ENCODE data around the gene GNB1L. TPM values are rescaled to one million over a fixed set of nuclear protein-coding genes. Genes with fewer than 3 reads are reported as not detected.

Gene GNB1L
- total and polyA plus RNA-seq, 2 of the 13 experiments (the other 11 are each of a cell fraction or from before 2014, with no cell fraction given), result 2.5 to 7.4 TPM

DNA sequence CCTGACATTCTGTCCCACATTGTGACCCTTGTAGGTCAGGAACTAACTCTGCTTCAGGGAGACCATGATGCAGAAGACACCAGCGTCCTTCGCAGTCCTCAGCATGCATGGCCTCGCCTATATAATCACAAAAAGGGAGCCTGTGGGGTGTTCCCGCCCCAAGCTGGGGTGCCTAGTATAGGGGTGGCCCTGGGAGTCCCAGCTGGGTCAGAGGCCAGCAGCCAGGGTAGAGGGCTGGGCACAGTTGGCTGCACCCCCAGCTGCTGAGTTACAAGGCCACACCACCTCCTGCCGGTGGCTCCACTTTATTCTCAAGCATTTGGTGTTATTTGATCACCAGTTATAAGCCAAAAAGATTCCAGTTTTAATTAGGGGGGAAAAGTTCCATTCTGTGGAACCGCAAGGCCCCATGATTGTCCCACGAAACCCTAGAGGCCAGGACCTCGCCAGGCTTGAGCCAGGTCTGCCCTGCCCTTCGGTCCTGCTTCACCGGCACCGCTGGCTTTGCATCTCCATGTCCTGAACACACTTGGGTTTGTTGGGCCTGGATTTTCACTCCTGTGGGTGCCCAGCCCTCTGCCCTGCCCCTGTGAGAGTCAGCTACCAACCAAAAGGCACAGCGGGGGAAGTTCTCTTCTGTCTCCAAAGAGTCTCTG lies 15.0 kb upstream of the GNB1L start:
- no peaks in the 10 kb centered on the region for H4K20me1 ChIP-seq (ENCODE audit: insufficient read depth, low read length)
- no peaks in the 10 kb centered on the region for H3K27me3 ChIP-seq (ENCODE audit: control insufficient read depth in 1 of 2, insufficient read depth in 2 of 2, low read length in 2 of 2)
- H2AFZ ChIP-seq (ENCODE audit: low read length), result no peak overlapping the region
- 93% methylated on average over 7 of the region's 12 CpGs for WGBS (ENCODE audit: low lambda C conversion rate)
- POLR2A ChIA-PET, result no interaction called here
- H3K27ac ChIP-seq (ENCODE audit: extremely low read length, insufficient read depth, low read length), result no peak overlapping the region
- no peak for TF ChIP-seq ZNF17 (CRISPR knock-in tag; IDR thresholded peaks at IDR 0.05)
- TF ChIP-seq AGO2 (optimal IDR thresholded peaks at IDR 0.05; ENCODE audit: low read depth, low read length), result peak; percentile 2
- TF ChIP-seq, protein P1, sequence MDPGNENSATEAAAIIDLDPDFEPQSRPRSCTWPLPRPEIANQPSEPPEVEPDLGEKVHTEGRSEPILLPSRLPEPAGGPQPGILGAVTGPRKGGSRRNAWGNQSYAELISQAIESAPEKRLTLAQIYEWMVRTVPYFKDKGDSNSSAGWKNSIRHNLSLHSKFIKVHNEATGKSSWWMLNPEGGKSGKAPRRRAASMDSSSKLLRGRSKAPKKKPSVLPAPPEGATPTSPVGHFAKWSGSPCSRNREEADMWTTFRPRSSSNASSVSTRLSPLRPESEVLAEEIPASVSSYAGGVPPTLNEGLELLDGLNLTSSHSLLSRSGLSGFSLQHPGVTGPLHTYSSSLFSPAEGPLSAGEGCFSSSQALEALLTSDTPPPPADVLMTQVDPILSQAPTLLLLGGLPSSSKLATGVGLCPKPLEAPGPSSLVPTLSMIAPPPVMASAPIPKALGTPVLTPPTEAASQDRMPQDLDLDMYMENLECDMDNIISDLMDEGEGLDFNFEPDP (CRISPR knock-in tag; conservative IDR thresholded peaks at IDR 0.05), result 0 out of 2 replicates have a peak, but pooled peaks have one; percentile 37
- H3K4me1 ChIP-seq (ENCODE audit: insufficient read depth, low read length), result peaks cover 31% of the 10 kb centered on the region
- no peaks in the 10 kb centered on the region for H3K79me2 ChIP-seq (ENCODE audit: insufficient read depth, low read length)
- ATAC-seq (no peak), DNase-seq (ENCODE audit: low spot score) (no peak), FAIRE-seq (no peak)
- no TSS peak for BruUV-seq (replicated peaks)
- H3K36me3 ChIP-seq (replicated peaks in 1 of 2; ENCODE audit: control insufficient read depth in 1 of 2, insufficient read depth in 2 of 2, low read length in 2 of 2), result no peaks in the 10 kb centered on the region
- CTCF ChIA-PET (ENCODE audit: low intra/inter-chr PET ratio, low total read pairs), result no interaction called here
- H3K4me3 ChIP-seq (replicated peaks in 1 of 3; ENCODE audit: insufficient read depth in 1 of 3, low read depth in 2 of 3, low read length in 3 of 3), result no peak overlapping the region; a peak in 1 of 6 replicates
- in situ Hi-C loops (cut with HindIII; ENCODE audit: extremely low pct_ligation_motif_present, low pct_unique_long_range_greater_than_20kb), result no loop called here
- H3K9me3 ChIP-seq (ENCODE audit: low read length), result no peaks in the 10 kb centered on the region
- intact Hi-C loops (cut with micrococcal nuclease; ENCODE audit: unreplicated experiment), result no loop called here
- no peak overlapping the region for H3K9ac ChIP-seq (ENCODE audit: insufficient read depth, low read depth, low read length)
- H3K4me2 ChIP-seq (ENCODE audit: low read depth, low read length), result peak overlapping the region; percentile 10

DNA sequence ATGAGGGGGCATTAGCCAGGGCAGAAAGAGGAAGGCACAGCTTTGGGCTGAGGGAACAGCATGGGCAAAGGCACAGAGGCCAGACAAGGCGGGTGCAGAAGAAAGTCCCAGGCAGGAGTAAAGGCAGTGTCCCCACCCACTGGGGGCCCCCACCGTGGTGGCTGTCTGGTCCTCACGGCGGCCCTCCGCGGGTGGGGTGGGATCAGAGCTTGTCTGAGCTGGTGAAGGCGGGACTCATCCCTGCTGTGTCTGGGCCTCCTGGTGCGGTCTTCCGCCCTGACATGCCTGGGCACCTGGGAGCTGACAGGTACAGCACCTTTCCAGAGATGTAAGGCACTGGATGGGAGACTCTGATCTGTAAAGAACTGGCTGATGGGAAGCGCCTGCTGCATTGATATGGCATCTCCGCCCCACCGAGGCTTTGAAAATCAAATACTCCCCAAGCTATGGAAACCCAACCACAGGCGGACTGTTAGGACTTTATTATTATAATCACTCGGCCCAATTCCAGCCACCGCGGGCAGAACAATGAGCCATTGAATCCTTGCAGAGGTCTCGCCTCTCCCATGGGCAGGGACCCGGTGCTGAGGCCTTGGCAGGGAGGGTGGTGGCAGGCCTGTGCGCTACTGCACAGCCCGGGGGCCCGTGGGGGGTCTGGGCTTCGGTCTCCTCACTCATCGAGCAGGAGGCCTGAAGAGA lies 14.2 kb upstream of the GNB1L start:
- H4K20me1 ChIP-seq (ENCODE audit: insufficient read depth, low read length), result no peaks in the 10 kb centered on the region
- H3K4me3 ChIP-seq (replicated peaks in 1 of 3; ENCODE audit: insufficient read depth in 1 of 3, low read depth in 2 of 3, low read length in 3 of 3), result no peak overlapping the region
- no TSS peak for BruUV-seq (replicated peaks)
- no peaks in the 10 kb centered on the region for H3K27me3 ChIP-seq (ENCODE audit: control insufficient read depth in 1 of 2, insufficient read depth in 2 of 2, low read length in 2 of 2)
- 20% methylated on average over 1 of the region's 23 CpGs for WGBS (ENCODE audit: low lambda C conversion rate)
- no peak for FAIRE-seq
- ChIA-PET POLR2A (interaction anchor here (1.1 kb wide), 1 partner anchor 13 kb away, joined by 3 read pairs; no protein-coding TSS in a partner anchor), CTCF (ENCODE audit: low intra/inter-chr PET ratio, low total read pairs) (no interaction called here)
- no peak overlapping the region for H2AFZ ChIP-seq (ENCODE audit: low read length)
- peaks cover 31% of the 10 kb centered on the region for H3K4me1 ChIP-seq (ENCODE audit: insufficient read depth, low read length)
- DNase-seq (ENCODE audit: low spot score), result no peak
- no peaks in the 10 kb centered on the region for H3K79me2 ChIP-seq (ENCODE audit: insufficient read depth, low read length)
- no peaks in the 10 kb centered on the region for H3K9me3 ChIP-seq (ENCODE audit: low read length)
- no peak overlapping the region for H3K4me2 ChIP-seq (ENCODE audit: low read depth, low read length)
- intact Hi-C loops (cut with micrococcal nuclease; ENCODE audit: unreplicated experiment) (no loop called here), in situ Hi-C loops (cut with HindIII; ENCODE audit: extremely low pct_ligation_motif_present, low pct_unique_long_range_greater_than_20kb) (no loop called here)
- TF ChIP-seq NONO (IDR thresholded peaks at IDR 0.05) (no peak), NONO (CRISPR knock-in tag; conservative IDR thresholded peaks at IDR 0.05) (no peak), ZNF12 (CRISPR knock-in tag; IDR thresholded peaks at IDR 0.05) (no peak), EED (CRISPR knock-in tag; IDR thresholded peaks at IDR 0.05) (no peak), ZNF563 (CRISPR knock-in tag; IDR thresholded peaks at IDR 0.05) (no peak), ZNF282 (IDR thresholded peaks at IDR 0.05; ENCODE audit: partially characterized antibody) (no peak), SUZ12 (IDR thresholded peaks at IDR 0.05; ENCODE audit: low read depth, low read length) (no peak), ZNF205 (CRISPR knock-in tag; IDR thresholded peaks at IDR 0.05) (no peak)
- TF ChIP-seq, protein P2, sequence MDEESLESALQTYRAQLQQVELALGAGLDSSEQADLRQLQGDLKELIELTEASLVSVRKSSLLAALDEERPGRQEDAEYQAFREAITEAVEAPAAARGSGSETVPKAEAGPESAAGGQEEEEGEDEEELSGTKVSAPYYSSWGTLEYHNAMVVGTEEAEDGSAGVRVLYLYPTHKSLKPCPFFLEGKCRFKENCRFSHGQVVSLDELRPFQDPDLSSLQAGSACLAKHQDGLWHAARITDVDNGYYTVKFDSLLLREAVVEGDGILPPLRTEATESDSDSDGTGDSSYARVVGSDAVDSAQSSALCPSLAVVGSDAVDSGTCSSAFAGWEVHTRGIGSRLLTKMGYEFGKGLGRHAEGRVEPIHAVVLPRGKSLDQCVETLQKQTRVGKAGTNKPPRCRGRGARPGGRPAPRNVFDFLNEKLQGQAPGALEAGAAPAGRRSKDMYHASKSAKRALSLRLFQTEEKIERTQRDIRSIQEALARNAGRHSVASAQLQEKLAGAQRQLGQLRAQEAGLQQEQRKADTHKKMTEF (CRISPR knock-in tag; IDR thresholded peaks at IDR 0.05), result no peak
- TF ChIP-seq, protein P3, sequence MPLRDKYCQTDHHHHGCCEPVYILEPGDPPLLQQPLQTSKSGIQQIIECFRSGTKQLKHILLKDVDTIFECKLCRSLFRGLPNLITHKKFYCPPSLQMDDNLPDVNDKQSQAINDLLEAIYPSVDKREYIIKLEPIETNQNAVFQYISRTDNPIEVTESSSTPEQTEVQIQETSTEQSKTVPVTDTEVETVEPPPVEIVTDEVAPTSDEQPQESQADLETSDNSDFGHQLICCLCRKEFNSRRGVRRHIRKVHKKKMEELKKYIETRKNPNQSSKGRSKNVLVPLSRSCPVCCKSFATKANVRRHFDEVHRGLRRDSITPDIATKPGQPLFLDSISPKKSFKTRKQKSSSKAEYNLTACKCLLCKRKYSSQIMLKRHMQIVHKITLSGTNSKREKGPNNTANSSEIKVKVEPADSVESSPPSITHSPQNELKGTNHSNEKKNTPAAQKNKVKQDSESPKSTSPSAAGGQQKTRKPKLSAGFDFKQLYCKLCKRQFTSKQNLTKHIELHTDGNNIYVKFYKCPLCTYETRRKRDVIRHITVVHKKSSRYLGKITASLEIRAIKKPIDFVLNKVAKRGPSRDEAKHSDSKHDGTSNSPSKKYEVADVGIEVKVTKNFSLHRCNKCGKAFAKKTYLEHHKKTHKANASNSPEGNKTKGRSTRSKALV (CRISPR knock-in tag; IDR thresholded peaks at IDR 0.05), result no peak
- no peaks in the 10 kb centered on the region for H3K36me3 ChIP-seq (replicated peaks in 1 of 2; ENCODE audit: control insufficient read depth in 1 of 2, insufficient read depth in 2 of 2, low read length in 2 of 2)
- no peak overlapping the region for H3K27ac ChIP-seq (ENCODE audit: extremely low read length, insufficient read depth, low read length)
- ATAC-seq, result no peak
- no peak overlapping the region for H3K9ac ChIP-seq (ENCODE audit: insufficient read depth, low read depth, low read length)

Measured in HepG2 (cell line).